ENCODE measurements around the gene NDUFS5. TPM values are rescaled to one million over a fixed set of nuclear protein-coding genes. Genes with fewer than 3 reads are reported as not detected.
"Not testable (repeated sequence)": the region's sequence is repeated elsewhere in the genome, so short reads cannot be mapped to it uniquely, and the experiment has no call there.

Gene NDUFS5
- total RNA-seq, 1 experiment from 2014 or later = 284 TPM

DNA sequence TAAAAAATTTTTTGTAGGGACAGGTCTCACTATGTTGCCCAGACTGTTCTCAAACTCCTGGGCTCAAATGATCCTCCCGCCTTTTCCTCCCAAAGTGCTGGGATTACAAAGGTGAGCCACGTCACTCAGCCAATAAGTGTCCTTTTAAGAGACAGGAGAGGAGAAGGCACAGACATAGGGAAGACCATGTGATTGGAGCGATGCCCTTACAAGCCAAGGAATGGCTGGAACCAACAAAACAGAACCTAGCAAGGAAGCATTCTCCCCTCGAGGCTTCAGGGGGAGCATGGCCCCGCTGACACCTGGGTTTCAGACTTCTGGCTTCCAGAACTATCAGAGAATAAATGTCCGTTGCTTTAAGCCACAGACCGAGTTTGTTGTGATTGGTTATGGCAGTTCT, 37.0 kb downstream of the NDUFS5 start:
- H3K4me3 ChIP-seq (ENCODE audit: low read depth, low read length, poor library complexity, severe bottlenecking) = no peak overlapping the region
- no peaks in the 10 kb centered on the region for H3K36me3 ChIP-seq (ENCODE audit: insufficient read depth, low read length, poor library complexity, severe bottlenecking)
- no peak overlapping the region for H3K27ac ChIP-seq (ENCODE audit: low read depth, low read length, poor library complexity, severe bottlenecking)
- ChIA-PET CTCF (no interaction called here), POLR2A (ENCODE audit: low non-redundant PET) (no interaction called here)
- no peak for DNase-seq (ENCODE audit: low spot score)
- H3K27me3 ChIP-seq (replicated peaks; ENCODE audit: insufficient read depth, low read depth, low read length, poor library complexity) = no peaks in the 10 kb centered on the region
- intact Hi-C loops (cut with micrococcal nuclease; ENCODE audit: unreplicated experiment) = no loop called here
- H3K4me1 ChIP-seq (ENCODE audit: insufficient read depth, low read length, poor library complexity, severe bottlenecking) = no peaks in the 10 kb centered on the region
- TF ChIP-seq, protein P1, sequence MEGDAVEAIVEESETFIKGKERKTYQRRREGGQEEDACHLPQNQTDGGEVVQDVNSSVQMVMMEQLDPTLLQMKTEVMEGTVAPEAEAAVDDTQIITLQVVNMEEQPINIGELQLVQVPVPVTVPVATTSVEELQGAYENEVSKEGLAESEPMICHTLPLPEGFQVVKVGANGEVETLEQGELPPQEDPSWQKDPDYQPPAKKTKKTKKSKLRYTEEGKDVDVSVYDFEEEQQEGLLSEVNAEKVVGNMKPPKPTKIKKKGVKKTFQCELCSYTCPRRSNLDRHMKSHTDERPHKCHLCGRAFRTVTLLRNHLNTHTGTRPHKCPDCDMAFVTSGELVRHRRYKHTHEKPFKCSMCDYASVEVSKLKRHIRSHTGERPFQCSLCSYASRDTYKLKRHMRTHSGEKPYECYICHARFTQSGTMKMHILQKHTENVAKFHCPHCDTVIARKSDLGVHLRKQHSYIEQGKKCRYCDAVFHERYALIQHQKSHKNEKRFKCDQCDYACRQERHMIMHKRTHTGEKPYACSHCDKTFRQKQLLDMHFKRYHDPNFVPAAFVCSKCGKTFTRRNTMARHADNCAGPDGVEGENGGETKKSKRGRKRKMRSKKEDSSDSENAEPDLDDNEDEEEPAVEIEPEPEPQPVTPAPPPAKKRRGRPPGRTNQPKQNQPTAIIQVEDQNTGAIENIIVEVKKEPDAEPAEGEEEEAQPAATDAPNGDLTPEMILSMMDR (conservative IDR thresholded peaks at IDR 0.05; ENCODE audit: low read depth, low read length) = no peak
- TF ChIP-seq EZH2 (IDR thresholded peaks at IDR 0.05; ENCODE audit: borderline replicate concordance, low read depth, low read length, poor library complexity, severe bottlenecking) = no peak
- no peaks in the 10 kb centered on the region for H3K9me3 ChIP-seq (ENCODE audit: low read depth, low read length, poor library complexity, severe bottlenecking)
- BruUV-seq (replicated peaks) = no TSS peak

DNA sequence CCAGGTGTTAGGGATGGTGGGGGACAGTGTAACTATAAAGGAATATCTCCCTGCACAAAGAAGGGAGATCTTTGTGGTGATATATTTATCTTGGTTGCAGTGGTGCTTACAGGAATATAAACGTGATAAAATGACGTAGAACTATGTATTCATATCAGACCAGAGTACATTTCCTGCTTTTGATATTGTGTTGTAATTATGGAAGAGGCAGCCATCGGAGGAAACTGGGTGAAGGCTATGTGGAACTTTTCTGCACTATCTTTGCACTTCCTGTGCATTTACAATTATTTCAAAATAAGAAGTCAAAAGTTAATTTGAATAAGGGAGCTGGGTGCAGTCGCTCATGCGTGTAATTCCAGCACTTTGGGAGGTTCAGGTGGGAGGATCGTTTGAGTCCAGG, 37.6 kb downstream of the NDUFS5 start:
- H3K36me3 ChIP-seq (ENCODE audit: insufficient read depth, low read length, poor library complexity, severe bottlenecking) = no peaks in the 10 kb centered on the region
- intact Hi-C loops (cut with micrococcal nuclease; ENCODE audit: unreplicated experiment) = no loop called here
- CTCF ChIA-PET = no interaction called here
- no peak for DNase-seq (ENCODE audit: low spot score)
- no peak overlapping the region for H3K27ac ChIP-seq (ENCODE audit: low read depth, low read length, poor library complexity, severe bottlenecking)
- no TSS peak for BruUV-seq (replicated peaks)
- H3K27me3 ChIP-seq (replicated peaks; ENCODE audit: insufficient read depth, low read depth, low read length, poor library complexity) = no peaks in the 10 kb centered on the region
- no peaks in the 10 kb centered on the region for H3K9me3 ChIP-seq (ENCODE audit: low read depth, low read length, poor library complexity, severe bottlenecking)
- no peak for TF ChIP-seq EZH2 (IDR thresholded peaks at IDR 0.05; ENCODE audit: borderline replicate concordance, low read depth, low read length, poor library complexity, severe bottlenecking)
- TF ChIP-seq, protein P1 (conservative IDR thresholded peaks at IDR 0.05; ENCODE audit: low read depth, low read length) = no peak
- POLR2A ChIA-PET (ENCODE audit: low non-redundant PET) = no interaction called here
- no peak overlapping the region for H3K4me3 ChIP-seq (ENCODE audit: low read depth, low read length, poor library complexity, severe bottlenecking)
- H3K4me1 ChIP-seq (ENCODE audit: insufficient read depth, low read length, poor library complexity, severe bottlenecking) = no peaks in the 10 kb centered on the region

DNA sequence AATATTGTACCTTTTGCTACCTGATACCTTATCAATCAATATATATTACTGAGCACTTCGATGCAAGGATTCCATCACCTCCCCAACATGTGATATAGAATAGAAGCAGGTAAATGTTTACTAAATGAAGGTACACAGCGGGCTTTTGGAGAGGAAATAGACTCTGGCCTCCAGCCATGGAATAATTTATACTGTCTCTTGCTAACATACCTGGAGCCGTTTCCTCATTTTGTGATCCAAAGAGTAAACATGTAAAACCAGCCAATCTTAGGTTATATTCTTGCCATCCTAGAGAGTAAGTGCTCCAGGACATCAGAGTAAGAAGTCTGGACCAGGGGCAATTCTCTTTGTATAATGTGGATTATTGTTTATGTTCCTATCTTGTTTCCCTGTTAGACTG, 39.4 kb downstream of the NDUFS5 start:
- no peak for DNase-seq (ENCODE audit: low spot score)
- no peak overlapping the region for H3K4me3 ChIP-seq (ENCODE audit: low read depth, low read length, poor library complexity, severe bottlenecking)
- H3K9me3 ChIP-seq (ENCODE audit: low read depth, low read length, poor library complexity, severe bottlenecking) = no peaks in the 10 kb centered on the region
- intact Hi-C loops (cut with micrococcal nuclease; ENCODE audit: unreplicated experiment) = no loop called here
- ChIA-PET POLR2A (ENCODE audit: low non-redundant PET) (no interaction called here), CTCF (no interaction called here)
- no TSS peak for BruUV-seq (replicated peaks)
- no peaks in the 10 kb centered on the region for H3K4me1 ChIP-seq (ENCODE audit: insufficient read depth, low read length, poor library complexity, severe bottlenecking)
- H3K36me3 ChIP-seq (ENCODE audit: insufficient read depth, low read length, poor library complexity, severe bottlenecking) = no peaks in the 10 kb centered on the region
- TF ChIP-seq, protein P1 (conservative IDR thresholded peaks at IDR 0.05; ENCODE audit: low read depth, low read length) = no peak
- no peaks in the 10 kb centered on the region for H3K27me3 ChIP-seq (replicated peaks; ENCODE audit: insufficient read depth, low read depth, low read length, poor library complexity)
- no peak overlapping the region for H3K27ac ChIP-seq (ENCODE audit: low read depth, low read length, poor library complexity, severe bottlenecking)

DNA sequence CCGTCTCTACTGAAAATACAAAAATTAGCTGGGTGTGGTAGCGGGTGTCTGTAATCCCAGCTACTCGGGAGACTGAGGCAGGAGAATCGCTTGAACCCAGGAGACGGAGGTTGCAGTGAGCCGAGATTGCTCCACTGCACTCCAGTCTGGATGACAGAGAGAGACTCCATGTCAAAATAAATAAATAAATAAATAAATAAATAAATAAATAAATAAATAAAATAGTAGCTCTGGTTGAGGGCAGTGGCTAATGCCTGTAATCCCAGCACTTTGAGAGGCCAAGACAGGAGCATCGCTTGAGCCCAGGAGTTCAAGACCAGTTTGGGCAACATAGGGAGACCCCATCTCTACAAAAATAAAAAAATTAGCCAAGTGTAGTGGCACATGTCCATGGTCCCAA, 42.1 kb downstream of the NDUFS5 start:
- DNase-seq (ENCODE audit: low spot score); POLR2A ChIA-PET (ENCODE audit: low non-redundant PET); intact Hi-C loops (cut with micrococcal nuclease; ENCODE audit: unreplicated experiment); H3K9me3 ChIP-seq (ENCODE audit: low read depth, low read length, poor library complexity, severe bottlenecking); H3K4me3 ChIP-seq (ENCODE audit: low read depth, low read length, poor library complexity, severe bottlenecking); H3K36me3 ChIP-seq (ENCODE audit: insufficient read depth, low read length, poor library complexity, severe bottlenecking); BruUV-seq (replicated peaks); H3K4me1 ChIP-seq (ENCODE audit: insufficient read depth, low read length, poor library complexity, severe bottlenecking); H3K27me3 ChIP-seq (replicated peaks; ENCODE audit: insufficient read depth, low read depth, low read length, poor library complexity); H3K27ac ChIP-seq (ENCODE audit: low read depth, low read length, poor library complexity, severe bottlenecking); CTCF ChIA-PET: not testable (repeated sequence)

DNA sequence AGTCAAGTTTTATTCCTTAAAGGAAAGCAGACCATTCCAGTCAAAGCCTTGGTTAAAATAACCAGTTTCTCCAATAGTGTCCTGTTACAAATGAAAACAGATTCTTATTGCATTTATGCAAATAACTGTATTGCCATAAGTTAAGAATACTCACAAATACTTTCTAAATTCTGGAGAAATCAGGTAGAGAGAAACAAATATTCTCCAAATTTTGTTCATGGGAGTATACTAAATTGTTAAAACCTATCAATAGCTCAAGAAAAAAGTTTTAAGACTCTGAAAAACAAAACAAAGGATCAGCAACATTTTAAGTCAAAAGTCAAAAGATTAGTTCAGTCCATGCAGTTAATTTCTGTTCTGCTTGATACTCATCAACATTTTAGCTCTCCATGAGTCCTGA, 45.4 kb downstream of the NDUFS5 start:
- H3K4me1 ChIP-seq (ENCODE audit: insufficient read depth, low read length, poor library complexity, severe bottlenecking); POLR2A ChIA-PET (ENCODE audit: low non-redundant PET); CTCF ChIA-PET; H3K27ac ChIP-seq (ENCODE audit: low read depth, low read length, poor library complexity, severe bottlenecking); intact Hi-C loops (cut with micrococcal nuclease; ENCODE audit: unreplicated experiment); H3K4me3 ChIP-seq (ENCODE audit: low read depth, low read length, poor library complexity, severe bottlenecking); BruUV-seq (replicated peaks); H3K27me3 ChIP-seq (replicated peaks; ENCODE audit: insufficient read depth, low read depth, low read length, poor library complexity); DNase-seq (ENCODE audit: low spot score); H3K36me3 ChIP-seq (ENCODE audit: insufficient read depth, low read length, poor library complexity, severe bottlenecking); H3K9me3 ChIP-seq (ENCODE audit: low read depth, low read length, poor library complexity, severe bottlenecking): not testable (repeated sequence)
